ENCODE results near the gene SNORC.
"Not testable (repeated sequence)": the region's sequence is repeated elsewhere in the genome, so short reads cannot be mapped to it uniquely, and the experiment has no call there.

SNORC gene

GRCh38 chr2:232898592-232899543 lies 28.8 kb downstream of the SNORC start:
- no peak for DNase-seq

- no peak for DNase-seq
These were observed 31.0 kb downstream of the SNORC start for GRCh38 chr2:232900811-232901735.

- no peak for DNase-seq
These were observed 31.9 kb downstream of the SNORC start for GRCh38 chr2:232901736-232902578.

GRCh38 chr2:232903989-232904388 lies 33.9 kb downstream of the SNORC start:
- no peak for DNase-seq

- not testable (repeated sequence) for DNase-seq
These were observed 37.0 kb downstream of the SNORC start for GRCh38 chr2:232906867-232907717.

GRCh38 chr2:232907718-232908085 lies 37.6 kb downstream of the SNORC start:
- not testable (repeated sequence) for DNase-seq

- no peak for DNase-seq
These were observed 38.6 kb downstream of the SNORC start for GRCh38 chr2:232908695-232909094.

- DNase-seq = no peak
These were observed 40.3 kb downstream of the SNORC start for GRCh38 chr2:232910376-232910775.

- no peak for DNase-seq
These were observed 41.7 kb downstream of the SNORC start for GRCh38 chr2:232911712-232912277.

- no peak for DNase-seq
These were observed 43.8 kb downstream of the SNORC start for GRCh38 chr2:232913903-232914302.

GRCh38 chr2:232919141-232919540 lies 49.1 kb downstream of the SNORC start:
- no peak for DNase-seq

- no peak for DNase-seq
These were observed 50.0 kb downstream of the SNORC start for GRCh38 chr2:232920055-232920454.

- DNase-seq = no peak
These were observed 50.7 kb downstream of the SNORC start for GRCh38 chr2:232920760-232921159.

GRCh38 chr2:232924433-232924832 lies 54.4 kb downstream of the SNORC start:
- DNase-seq = no peak

- DNase-seq = no peak
These were observed 55.2 kb downstream of the SNORC start for GRCh38 chr2:232925153-232925820.

- no peak for DNase-seq
These were observed 55.7 kb downstream of the SNORC start for GRCh38 chr2:232925821-232926156.

- no peak for DNase-seq
These were observed 56.4 kb downstream of the SNORC start for GRCh38 chr2:232926431-232926939.

- no peak for DNase-seq
These were observed 57.1 kb downstream of the SNORC start for GRCh38 chr2:232927032-232927792.

GRCh38 chr2:232927793-232928550 lies 57.9 kb downstream of the SNORC start:
- no peak for DNase-seq

Measured in NCI-H1436 treated with DMSO at 0.1 percent for 48 hours (cell line).